H1 (cell line): Measurements from ENCODE around the gene PAXIP1.

Source experiments
- EP300 ChIP-seq, 2 experiments: IDR thresholded peaks; 1 replicate in 1 of 2; 2 replicates in 1 of 2; pipeline ENCODE4 v1.6.1; 2011 to 2012; ENCODE audit warnings: low read depth in 2 of 2, low read length in 2 of 2, mild to moderate bottlenecking in 2 of 2, borderline replicate concordance in 1 of 2, inconsistent platforms in 1 of 2, moderate library complexity in 1 of 2
- EZH2 ChIP-seq: fragments of 200-600 bp; sonication (generic); IDR thresholded peaks from 2 replicates; pipeline ENCODE4 v1.7.1; 2012; ENCODE audit warnings: low read depth, mild to moderate bottlenecking, moderate library complexity, low read length, inconsistent platforms; ENCODE audit not compliant: severe bottlenecking
- POLR2A ChIP-seq, 2 experiments: IDR thresholded peaks; 1 replicate in 1 of 2; 2 replicates in 1 of 2; pipeline ENCODE4 v1.6.1; 2011; ENCODE audit warnings: low read depth in 2 of 2, low read length in 2 of 2, mild to moderate bottlenecking in 2 of 2; ENCODE audit errors: control extremely low read depth in 1 of 2
- SIN3A ChIP-seq, 2 experiments: IDR thresholded peaks in 1 of 2; conservative IDR thresholded peaks in 1 of 2; 2 replicates each; pipeline ENCODE4 v1.6.1; 2011 to 2012; ENCODE audit warnings: low read length in 2 of 2, improper control_type of control experiment in 1 of 2, low read depth in 1 of 2, mild to moderate bottlenecking in 1 of 2
- SP1 ChIP-seq: IDR thresholded peaks from 2 replicates; pipeline ENCODE4 v1.6.1; 2011; ENCODE audit warnings: low read depth, low read length
- YY1 ChIP-seq: IDR thresholded peaks from 2 replicates; pipeline ENCODE4 v1.6.1; 2011; ENCODE audit warnings: low read depth, mild to moderate bottlenecking, low read length
- ZNF274 ChIP-seq: IDR thresholded peaks from 2 replicates; pipeline ENCODE4 v1.7.0; 2012; ENCODE audit warnings: low read length, borderline replicate concordance; ENCODE audit errors: extremely low read depth
- TF ChIP-seq, protein P1 (sequence below), 3 experiments: IDR thresholded peaks; 1 replicate in 2 of 3; 2 replicates in 1 of 3; pipeline versions ENCODE4 v1.5.1 to v1.6.1; 2011; ENCODE audit warnings: low read length in 3 of 3, mild to moderate bottlenecking in 3 of 3, inconsistent platforms in 2 of 3, low read depth in 1 of 3, moderate library complexity in 1 of 3; ENCODE audit not compliant: insufficient read depth in 1 of 3; ENCODE audit errors: control extremely low read depth in 1 of 3
- TF ChIP-seq, protein P2 (sequence below): IDR thresholded peaks from 2 replicates; pipeline ENCODE4 v1.6.1; 2011; ENCODE audit warnings: low read depth, mild to moderate bottlenecking, low read length; ENCODE audit not compliant: insufficient read depth

DNA sequence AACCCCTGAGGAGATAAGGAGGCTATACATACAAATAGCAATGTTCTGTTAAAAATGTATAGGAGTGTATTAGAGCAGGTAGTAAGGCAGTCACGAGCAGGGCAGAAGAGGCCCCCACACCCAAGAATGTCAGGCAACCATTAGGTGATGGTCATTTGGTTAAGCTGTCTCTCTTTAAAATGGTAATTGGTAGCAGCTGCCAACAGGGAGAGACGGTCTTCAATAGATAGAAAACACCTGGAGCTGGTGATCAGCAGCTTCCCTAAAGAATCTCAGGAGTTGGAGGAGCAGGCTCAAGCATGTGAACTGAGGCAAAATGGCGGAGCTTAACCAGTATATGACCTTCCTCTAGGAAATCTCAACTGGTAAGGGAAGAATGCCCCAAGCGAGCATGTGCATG, 40.8 kb upstream of the PAXIP1 start:
- TF ChIP-seq, protein P1, sequence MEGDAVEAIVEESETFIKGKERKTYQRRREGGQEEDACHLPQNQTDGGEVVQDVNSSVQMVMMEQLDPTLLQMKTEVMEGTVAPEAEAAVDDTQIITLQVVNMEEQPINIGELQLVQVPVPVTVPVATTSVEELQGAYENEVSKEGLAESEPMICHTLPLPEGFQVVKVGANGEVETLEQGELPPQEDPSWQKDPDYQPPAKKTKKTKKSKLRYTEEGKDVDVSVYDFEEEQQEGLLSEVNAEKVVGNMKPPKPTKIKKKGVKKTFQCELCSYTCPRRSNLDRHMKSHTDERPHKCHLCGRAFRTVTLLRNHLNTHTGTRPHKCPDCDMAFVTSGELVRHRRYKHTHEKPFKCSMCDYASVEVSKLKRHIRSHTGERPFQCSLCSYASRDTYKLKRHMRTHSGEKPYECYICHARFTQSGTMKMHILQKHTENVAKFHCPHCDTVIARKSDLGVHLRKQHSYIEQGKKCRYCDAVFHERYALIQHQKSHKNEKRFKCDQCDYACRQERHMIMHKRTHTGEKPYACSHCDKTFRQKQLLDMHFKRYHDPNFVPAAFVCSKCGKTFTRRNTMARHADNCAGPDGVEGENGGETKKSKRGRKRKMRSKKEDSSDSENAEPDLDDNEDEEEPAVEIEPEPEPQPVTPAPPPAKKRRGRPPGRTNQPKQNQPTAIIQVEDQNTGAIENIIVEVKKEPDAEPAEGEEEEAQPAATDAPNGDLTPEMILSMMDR (IDR thresholded peaks at IDR 0.05; ENCODE audit: control extremely low read depth in 1 of 3, insufficient read depth in 1 of 3, low read depth in 1 of 3, low read length in 3 of 3): no peak
- no peak for TF ChIP-seq EP300 (IDR thresholded peaks at IDR 0.05; ENCODE audit: borderline replicate concordance in 1 of 2, low read depth in 2 of 2, low read length in 2 of 2)
- TF ChIP-seq EZH2: no peak
- no peak for TF ChIP-seq SIN3A (conservative IDR thresholded peaks at IDR 0.05 in 1 of 2, IDR thresholded peaks at IDR 0.05 in 1 of 2; ENCODE audit: low read depth in 1 of 2, low read length in 2 of 2)
- peak; percentile 43; the same call in 1 of the 2 replicates for TF ChIP-seq YY1
- no peak for TF ChIP-seq ZNF274
- no peak for TF ChIP-seq SP1
- TF ChIP-seq, protein P2, sequence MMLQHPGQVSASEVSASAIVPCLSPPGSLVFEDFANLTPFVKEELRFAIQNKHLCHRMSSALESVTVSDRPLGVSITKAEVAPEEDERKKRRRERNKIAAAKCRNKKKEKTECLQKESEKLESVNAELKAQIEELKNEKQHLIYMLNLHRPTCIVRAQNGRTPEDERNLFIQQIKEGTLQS: no peak
- TF ChIP-seq POLR2A (IDR thresholded peaks at IDR 0.05; ENCODE audit: control extremely low read depth in 1 of 2, low read depth in 2 of 2, low read length in 2 of 2): no peak
